B cell (primary cell): ENCODE results near the gene SERINC5. TPM values are rescaled to one million over a fixed set of nuclear protein-coding genes. Genes with fewer than 3 reads are reported as not detected.

Experiments
- ATAC-seq: fragments of 200-7000 bp; cut with Tn5 transposase; one replicate; pipeline ENCODE4 v1.10.0; 2021; ENCODE audit warnings: low read depth, mild to moderate bottlenecking, moderate number of reproducible peaks, moderate library complexity
- CTCF ChIA-PET: fragments of 350-600 bp; sonication (Branson Sonifier 250); formaldehyde crosslinking; loops from one replicate; lab custom pipeline; 2021; ENCODE audit warnings: antibody characterized with exemption, inconsistent platforms; lab: Charles Lee
- POLR2A ChIA-PET: fragments of 350-600 bp; sonication (Branson Sonifier 250); formaldehyde crosslinking; loops from one replicate; lab custom pipeline; 2021; ENCODE audit warnings: antibody characterized with exemption; lab: Charles Lee
- DNase-seq: peaks from one replicate; pipeline ENCODE4 v3.0.0; 2013
- H2AFZ ChIP-seq: 2 replicates; pipeline ENCODE4 v1.6.1; 2012; ENCODE audit warnings: mild to moderate bottlenecking, low read depth, low read length; ENCODE audit not compliant: insufficient read depth, poor library complexity, severe bottlenecking
- H3K27ac ChIP-seq, 2 donors: 1 replicate in 1 of 2; 2 replicates in 1 of 2; pipeline ENCODE4 v1.5.1; 2012 to 2013; ENCODE audit warnings: low read length in 2 of 2, mild to moderate bottlenecking in 2 of 2, moderate library complexity in 1 of 2
- H3K27me3 ChIP-seq, 4 experiments: fragments of 200-600 bp in 1 of 4; sonication (generic) in 1 of 4; replicated peaks in 1 of 4; 1 replicate in 2 of 4; 2 replicates in 2 of 4; pipeline versions ENCODE4 v1.6.1 to v1.7.0; 2013 to 2016; ENCODE audit warnings: low read length in 3 of 4, mild to moderate bottlenecking in 2 of 4, mixed read lengths in 1 of 4, moderate library complexity in 1 of 4; ENCODE audit not compliant: insufficient read depth in 4 of 4, control insufficient read depth in 3 of 4; ENCODE audit errors: control extremely low read depth in 1 of 4
- H3K36me3 ChIP-seq, 2 experiments: replicated peaks in 1 of 2; 1 replicate in 1 of 2; 2 replicates in 1 of 2; pipeline versions ENCODE4 v1.6.1 to v1.7.1; 2013; ENCODE audit warnings: low read length in 1 of 2; ENCODE audit not compliant: insufficient read depth in 2 of 2, control insufficient read depth in 1 of 2; ENCODE audit errors: control extremely low read depth in 1 of 2, extremely low read depth in 1 of 2
- H3K4me1 ChIP-seq, 2 donors: fragments of 200-600 bp in 1 of 2; sonication (generic) in 1 of 2; 1 replicate in 1 of 2; 2 replicates in 1 of 2; pipeline versions ENCODE4 v1.5.1 to v1.6.1; 2013 to 2017; ENCODE audit warnings: low read length in 2 of 2; ENCODE audit not compliant: control insufficient read depth in 2 of 2, insufficient read depth in 2 of 2
- H3K4me2 ChIP-seq: replicated peaks from 2 replicates; pipeline ENCODE3; 2012; ENCODE audit warnings: mild to moderate bottlenecking, low read depth, low read length; ENCODE audit not compliant: poor library complexity, severe bottlenecking
- H3K4me3 ChIP-seq, 5 experiments: fragments of 200-600 bp in 1 of 5; sonication (generic) in 1 of 5; 1 replicate in 3 of 5; 2 replicates in 2 of 5; pipeline versions ENCODE4 v1.5.1 to v1.7.0; 2011 to 2016; ENCODE audit warnings: low read length in 4 of 5, mild to moderate bottlenecking in 4 of 5, low read depth in 2 of 5, control low read depth in 1 of 5, moderate library complexity in 1 of 5; ENCODE audit not compliant: insufficient read depth in 1 of 5; ENCODE audit errors: control extremely low read depth in 1 of 5, extremely low read depth in 1 of 5
- H3K79me2 ChIP-seq: fragments of 200-600 bp; sonication (generic); one replicate; pipeline ENCODE4 v1.6.0; 2016; ENCODE audit warnings: low read length; ENCODE audit not compliant: control insufficient read depth, insufficient read depth
- H3K9ac ChIP-seq: fragments of 200-600 bp; sonication (generic); 2 replicates; pipeline ENCODE4 v1.6.1; 2017; ENCODE audit warnings: mild to moderate bottlenecking, low read length, moderate library complexity
- H3K9me3 ChIP-seq, 3 donors: one replicate each; pipeline versions ENCODE4 v1.6.1 to v1.7.1; 2013; ENCODE audit warnings: low read length in 2 of 3; ENCODE audit not compliant: control insufficient read depth in 2 of 3, insufficient read depth in 1 of 3; ENCODE audit errors: control extremely low read depth in 1 of 3
- H4K20me1 ChIP-seq: 2 replicates; pipeline ENCODE4 v1.6.0; 2012; ENCODE audit warnings: mild to moderate bottlenecking, low read length; ENCODE audit not compliant: insufficient read depth, control insufficient read depth, poor library complexity, severe bottlenecking
- H3K27ac Mint-ChIP-seq: one replicate; pipeline ENCODE4 v1.8.0; 2021; ENCODE audit warnings: mixed read lengths
- H3K27me3 Mint-ChIP-seq: one replicate; pipeline ENCODE4 v1.8.0; 2021; ENCODE audit warnings: mixed read lengths
- H3K4me1 Mint-ChIP-seq: one replicate; pipeline ENCODE4 v1.8.0; 2021; ENCODE audit warnings: mixed read lengths
- H3K4me3 Mint-ChIP-seq: one replicate; pipeline ENCODE4 v1.8.0; 2021; ENCODE audit warnings: mixed read lengths
- H3K9me3 Mint-ChIP-seq: one replicate; pipeline ENCODE4 v1.8.0; 2022; ENCODE audit warnings: mixed read lengths; ENCODE audit not compliant: insufficient read depth
- CTCF ChIP-seq: fragments of 200-600 bp; IDR thresholded peaks from one replicate; pipeline ENCODE4 v1.8.0; 2022; ENCODE audit warnings: antibody characterized with exemption, mild to moderate bottlenecking
- EZH2 ChIP-seq: IDR thresholded peaks from 2 replicates; pipeline ENCODE4 v1.6.1; 2012; ENCODE audit warnings: borderline replicate concordance, low read depth, mild to moderate bottlenecking, moderate library complexity, low read length; ENCODE audit not compliant: insufficient read depth, poor library complexity, severe bottlenecking
- WGBS: methylation state at CpG from one replicate; pipeline ENCODE4 v1.1.5; 2013; ENCODE audit warnings: missing lambda C conversion rate; ENCODE audit not compliant: insufficient coverage; 5-methylcytosine and 5-hydroxymethylcytosine counted together
- intact Hi-C: fragments of 100-400 bp; cut with micrococcal nuclease; formaldehyde crosslinking; loops from one replicate; pipeline ENCODE4 v1.10.0; 2022
- polyA plus RNA-seq: library from polyadenylated mRNA; depleted of rRNA; stranded (reverse); fragments of >200 nt; gene quantifications from 2 replicates; pipeline ENCODE4 v1.2.3, GENCODE V29; 2012
- total RNA-seq, 2 donors: library from RNA; stranded (reverse); fragments of 120-200 nt in 1 of 2; gene quantifications; 1 replicate in 1 of 2; 2 replicates in 1 of 2; pipeline versions ENCODE4 v1.2.3 to v1.2.4, GENCODE V29; 2013 to 2022

The SERINC5 gene
- total and polyA plus RNA-seq, 2 donors (not counting 1 experiment from before 2014, with no cell fraction given): 2.4 to 9.5 TPM

DNA sequence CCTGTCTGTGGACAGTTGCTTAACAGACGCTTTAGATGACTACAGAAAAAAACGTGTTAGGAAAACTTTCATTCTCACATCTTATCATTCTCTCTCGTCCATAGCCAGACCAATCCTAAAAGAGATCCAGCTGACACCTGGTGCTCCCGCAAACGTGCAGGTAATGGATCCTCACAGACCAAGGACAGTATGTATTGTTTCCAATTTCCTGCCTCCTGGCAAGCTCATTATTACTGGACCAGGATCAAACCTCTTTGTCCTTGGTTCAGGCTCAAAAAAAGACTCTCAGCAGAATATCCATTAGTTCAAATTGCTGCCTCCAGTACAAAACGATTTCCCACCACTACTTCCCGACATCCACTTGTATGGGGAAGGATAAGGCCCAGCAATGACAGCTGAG lies 62.4 kb downstream of the SERINC5 start:
- 94% methylated on average over 3 of the region's 7 CpGs for WGBS
- H3K4me2 ChIP-seq: no peak overlapping the region

More for the DNA sequence above, 62.4 kb downstream of the SERINC5 start:
- ATAC-seq (no peak), DNase-seq (no peak)
- Histone ChIP-seq H2AFZ (no peak overlapping the region), H3K27ac (no peak overlapping the region), H3K27me3 (no peaks in the 10 kb centered on the region), H3K4me3 (no peak overlapping the region), H3K9me3 (no peaks in the 10 kb centered on the region), H3K36me3 (no peaks in the 10 kb centered on the region), H3K4me1 (peaks cover 22 to 29% of the 10 kb centered on the region in 2 donors), H3K9ac (no peak overlapping the region), H3K79me2 (peaks cover 15% of the 10 kb centered on the region), H4K20me1 (no peaks in the 10 kb centered on the region)
- intact Hi-C loops: no loop called here
- no peaks in the 10 kb centered on the region for H3K27me3 Mint-ChIP-seq
- no peak overlapping the region for H3K4me3 Mint-ChIP-seq
- ChIA-PET CTCF (interaction anchor here (0.6 kb wide), 1 partner anchor 210 kb away, joined by 3 read pairs; no protein-coding TSS in a partner anchor), POLR2A (no interaction called here)
- TF ChIP-seq EZH2: no peak
- TF ChIP-seq CTCF: no peak
- peaks cover 42% of the 10 kb centered on the region for H3K4me1 Mint-ChIP-seq
- no peaks in the 10 kb centered on the region for H3K9me3 Mint-ChIP-seq
- peak overlapping the region; percentile 29 for H3K27ac Mint-ChIP-seq
